GM03348 (cell line): ENCODE results near the gene ATL3.
"Not testable (repeated sequence)": the region's sequence is repeated elsewhere in the genome, so short reads cannot be mapped to it uniquely, and the experiment has no call there.

Experiments
- DNase-seq: peaks from one replicate; pipeline ENCODE4 v3.0.0; 2012; ENCODE audit warnings: low spot score

ATL3 gene

GRCh38 chr11:63586451-63587166 is 84.6 kb downstream of the ATL3 start:
- DNase-seq, result no peak

- DNase-seq, result no peak
Observed at GRCh38 chr11:63583357-63583677, 87.9 kb downstream of the ATL3 start.

- DNase-seq, result not testable (repeated sequence)
Observed at GRCh38 chr11:63581224-63581623, 90.0 kb downstream of the ATL3 start.

- not testable (repeated sequence) for DNase-seq
Observed at GRCh38 chr11:63578882-63579281, 92.3 kb downstream of the ATL3 start.

GRCh38 chr11:63574856-63575602 is 96.1 kb downstream of the ATL3 start:
- no peak for DNase-seq
